Measurements from ENCODE around the gene IFT81. TPM values are rescaled to one million over a fixed set of nuclear protein-coding genes. Genes with fewer than 3 reads are reported as not detected.

The IFT81 gene
- total and polyA plus RNA-seq, 2 of the 13 experiments (the other 11 are each of a cell fraction or from before 2014, with no cell fraction given) = 4.2 to 13.0 TPM

DNA sequence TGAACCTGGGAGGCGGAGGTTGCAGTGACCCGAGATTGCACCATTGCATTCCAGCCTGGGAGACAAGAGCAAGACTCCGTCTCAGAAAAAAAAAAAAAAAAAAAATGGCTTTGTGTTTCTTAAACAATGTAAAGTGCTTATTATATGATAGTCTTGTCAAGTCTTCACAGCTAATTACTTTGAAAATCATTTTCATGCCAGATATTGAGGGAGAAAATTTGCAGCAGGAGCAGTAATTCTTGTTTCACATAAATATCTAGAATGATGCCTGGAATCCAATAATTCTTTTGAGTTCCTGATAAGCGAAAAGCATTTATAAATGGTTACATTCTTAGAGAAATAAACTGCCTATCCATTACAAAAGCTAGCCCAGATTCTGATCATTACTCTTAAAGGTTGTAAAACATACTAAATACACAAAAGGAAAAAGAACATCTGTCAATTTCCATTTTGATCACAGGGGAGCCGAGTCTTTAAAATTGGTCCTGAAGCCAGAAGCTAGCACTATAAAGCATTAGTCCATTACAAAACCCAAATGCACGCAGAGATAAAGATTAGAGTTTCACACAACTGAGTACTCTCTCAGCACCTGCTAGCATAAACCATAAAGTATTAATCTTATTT lies 50.3 kb downstream of the IFT81 start:
- intact Hi-C loops (cut with micrococcal nuclease; ENCODE audit: unreplicated experiment) = no loop called here
- DNase-seq (ENCODE audit: low spot score) = no peak
- no peaks in the 10 kb centered on the region for H3K27me3 ChIP-seq (ENCODE audit: control insufficient read depth in 1 of 2, insufficient read depth in 2 of 2, low read length in 2 of 2)
- H3K79me2 ChIP-seq (ENCODE audit: insufficient read depth, low read length) = no peaks in the 10 kb centered on the region
- ChIA-PET POLR2A (no interaction called here), CTCF (ENCODE audit: low intra/inter-chr PET ratio, low total read pairs) (no interaction called here)
- H3K9ac ChIP-seq (ENCODE audit: insufficient read depth, low read depth, low read length) = no peak overlapping the region
- FAIRE-seq = no peak
- H3K4me2 ChIP-seq (ENCODE audit: low read depth, low read length) = no peak overlapping the region
- H3K9me3 ChIP-seq (ENCODE audit: low read length) = no peaks in the 10 kb centered on the region
- BruUV-seq (replicated peaks) = no TSS peak
- TF ChIP-seq, protein P1, sequence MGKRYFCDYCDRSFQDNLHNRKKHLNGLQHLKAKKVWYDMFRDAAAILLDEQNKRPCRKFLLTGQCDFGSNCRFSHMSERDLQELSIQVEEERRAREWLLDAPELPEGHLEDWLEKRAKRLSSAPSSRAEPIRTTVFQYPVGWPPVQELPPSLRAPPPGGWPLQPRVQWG (CRISPR knock-in tag; IDR thresholded peaks at IDR 0.05; ENCODE audit: borderline replicate concordance, low read depth) = no peak
- 98% methylated on average over 6 of the region's 6 CpGs for whole genome bisulfite sequencing (ENCODE audit: low lambda C conversion rate)
- no peaks in the 10 kb centered on the region for H3K4me1 ChIP-seq (ENCODE audit: insufficient read depth, low read length)
- H4K20me1 ChIP-seq (ENCODE audit: insufficient read depth, low read length) = no peaks in the 10 kb centered on the region
- H2AFZ ChIP-seq (ENCODE audit: low read length) = no peak overlapping the region
- no peaks in the 10 kb centered on the region for H3K36me3 ChIP-seq (replicated peaks in 1 of 2; ENCODE audit: control insufficient read depth in 1 of 2, insufficient read depth in 2 of 2, low read length in 2 of 2)
- H3K4me3 ChIP-seq (replicated peaks in 1 of 3; ENCODE audit: insufficient read depth in 1 of 3, low read depth in 2 of 3, low read length in 3 of 3) = no peak overlapping the region
- in situ Hi-C loops (cut with HindIII; ENCODE audit: extremely low pct_ligation_motif_present, low pct_unique_long_range_greater_than_20kb) = no loop called here
- H3K27ac ChIP-seq (ENCODE audit: extremely low read length, insufficient read depth, low read length) = no peak overlapping the region
- ATAC-seq = no peak

DNA sequence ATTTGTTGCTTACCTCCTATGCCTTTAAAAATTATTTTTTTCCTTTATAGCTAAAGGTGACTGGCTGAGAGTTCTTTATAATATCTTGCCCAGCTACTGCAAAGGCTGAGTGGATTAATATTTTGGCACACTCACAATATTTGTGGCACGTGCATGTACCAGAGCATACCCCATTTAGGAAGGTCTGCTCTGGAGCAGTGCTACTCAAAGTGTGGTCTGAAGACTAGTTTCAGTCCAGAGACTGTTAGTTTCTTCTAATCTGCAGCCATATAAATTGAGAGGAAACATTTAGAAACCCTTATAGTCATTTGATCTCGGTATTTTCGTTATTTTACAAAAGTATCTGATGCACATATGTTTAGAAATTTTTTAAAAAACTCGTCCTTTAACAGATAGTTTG lies 51.0 kb downstream of the IFT81 start:
- in situ Hi-C loops (cut with HindIII; ENCODE audit: extremely low pct_ligation_motif_present, low pct_unique_long_range_greater_than_20kb) (no loop called here), intact Hi-C loops (cut with micrococcal nuclease; ENCODE audit: unreplicated experiment) (no loop called here)
- ChIA-PET POLR2A (no interaction called here), CTCF (ENCODE audit: low intra/inter-chr PET ratio, low total read pairs) (no interaction called here)
- TF ChIP-seq ZNF772 (CRISPR knock-in tag; IDR thresholded peaks at IDR 0.05) = no peak
- TF ChIP-seq ZFP1 (CRISPR knock-in tag; IDR thresholded peaks at IDR 0.05) = no peak
- TF ChIP-seq, protein P2, sequence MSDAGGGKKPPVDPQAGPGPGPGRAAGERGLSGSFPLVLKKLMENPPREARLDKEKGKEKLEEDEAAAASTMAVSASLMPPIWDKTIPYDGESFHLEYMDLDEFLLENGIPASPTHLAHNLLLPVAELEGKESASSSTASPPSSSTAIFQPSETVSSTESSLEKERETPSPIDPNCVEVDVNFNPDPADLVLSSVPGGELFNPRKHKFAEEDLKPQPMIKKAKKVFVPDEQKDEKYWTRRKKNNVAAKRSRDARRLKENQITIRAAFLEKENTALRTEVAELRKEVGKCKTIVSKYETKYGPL (CRISPR knock-in tag; IDR thresholded peaks at IDR 0.05) = no peak
- no TSS peak for BruUV-seq (replicated peaks)
- H3K79me2 ChIP-seq (ENCODE audit: insufficient read depth, low read length) = no peaks in the 10 kb centered on the region
- H3K4me3 ChIP-seq (replicated peaks in 1 of 3; ENCODE audit: insufficient read depth in 1 of 3, low read depth in 2 of 3, low read length in 3 of 3) = no peak overlapping the region
- H3K27ac ChIP-seq (ENCODE audit: extremely low read length, insufficient read depth, low read length) = no peak overlapping the region
- no peaks in the 10 kb centered on the region for H3K4me1 ChIP-seq (ENCODE audit: insufficient read depth, low read length)
- no peak overlapping the region for H3K4me2 ChIP-seq (ENCODE audit: low read depth, low read length)
- no peak for DNase-seq (ENCODE audit: low spot score)
- H3K27me3 ChIP-seq (ENCODE audit: control insufficient read depth in 1 of 2, insufficient read depth in 2 of 2, low read length in 2 of 2) = no peaks in the 10 kb centered on the region
- FAIRE-seq = no peak
- H4K20me1 ChIP-seq (ENCODE audit: insufficient read depth, low read length) = no peaks in the 10 kb centered on the region
- no peak overlapping the region for H3K9ac ChIP-seq (ENCODE audit: insufficient read depth, low read depth, low read length)
- H2AFZ ChIP-seq (ENCODE audit: low read length) = no peak overlapping the region
- H3K9me3 ChIP-seq (ENCODE audit: low read length) = no peaks in the 10 kb centered on the region
- ATAC-seq = no peak
- H3K36me3 ChIP-seq (replicated peaks in 1 of 2; ENCODE audit: control insufficient read depth in 1 of 2, insufficient read depth in 2 of 2, low read length in 2 of 2) = no peaks in the 10 kb centered on the region
- WGBS (ENCODE audit: low lambda C conversion rate) = 89% methylated on average over 4 of the region's 4 CpGs

Data from HepG2 (cell line).